Head of caudate nucleus (tissue), 42 donors: ENCODE results near the gene KIF6.
"Not testable (repeated sequence)": the region's sequence is repeated elsewhere in the genome, so short reads cannot be mapped to it uniquely, and the experiment has no call there.

Source experiments
- DNase-seq, 42 donors: peaks; one replicate each; pipeline versions ENCODE4 v3.0.0 to v3.0.0-alpha.2; 2020 to 2021; ENCODE audit warnings: mixed read lengths in 7 of 42
- intact Hi-C: fragments of 100-400 bp; cut with DNase I; formaldehyde crosslinking; loops from one replicate; pipeline ENCODE4 v1.15.0; 2022

Gene KIF6

GRCh38 chr6:39729945-39730344 lies 4.7 kb upstream of the KIF6 start:
- intact Hi-C loops: no loop called here
- DNase-seq: no peak

GRCh38 chr6:39725632-39725997 lies 407 bp upstream of the KIF6 start:
- DNase-seq: peak in 4 of 42 donors; percentile 3 to 29 (median 15)
- intact Hi-C loops: no loop called here

- intact Hi-C loops, DNase-seq: not testable (repeated sequence)
Measured at GRCh38 chr6:39723350-39723749, 1.9 kb downstream of the KIF6 start.

- peak in 8 of 42 donors; percentile 18 to 75 (median 48) for DNase-seq
- intact Hi-C loops: loop anchor here (10.0 kb wide), 1 partner anchor 50 kb away; no protein-coding TSS in a partner anchor
Measured at GRCh38 chr6:39714802-39715201, 10.4 kb downstream of the KIF6 start.

- intact Hi-C loops: no loop called here
- DNase-seq: no peak
Measured at GRCh38 chr6:39707962-39708683, 17.1 kb downstream of the KIF6 start.

- intact Hi-C loops: no loop called here
- DNase-seq: no peak
Measured at GRCh38 chr6:39706819-39707335, 18.3 kb downstream of the KIF6 start.

GRCh38 chr6:39702265-39702664 lies 22.9 kb downstream of the KIF6 start:
- no peak for DNase-seq
- intact Hi-C loops: no loop called here

GRCh38 chr6:39700362-39700761 lies 24.8 kb downstream of the KIF6 start:
- DNase-seq: no peak
- intact Hi-C loops: no loop called here

GRCh38 chr6:39698789-39699188 lies 26.4 kb downstream of the KIF6 start:
- intact Hi-C loops: no loop called here
- DNase-seq: no peak

- intact Hi-C loops: no loop called here
- no peak for DNase-seq
Measured at GRCh38 chr6:39696986-39697788, 28.0 kb downstream of the KIF6 start.

GRCh38 chr6:39695447-39695846 lies 29.8 kb downstream of the KIF6 start:
- DNase-seq: no peak
- intact Hi-C loops: no loop called here

- intact Hi-C loops: no loop called here
- DNase-seq: no peak
Measured at GRCh38 chr6:39693206-39693605, 32.0 kb downstream of the KIF6 start.

GRCh38 chr6:39688494-39688893 lies 36.7 kb downstream of the KIF6 start:
- DNase-seq: no peak
- intact Hi-C loops: no loop called here

- peak; percentile 14 to 91 (median 72) for DNase-seq
- intact Hi-C loops: no loop called here
Measured at GRCh38 chr6:39686976-39687375, 38.2 kb downstream of the KIF6 start.

GRCh38 chr6:39685938-39686337 lies 39.3 kb downstream of the KIF6 start:
- intact Hi-C loops: no loop called here
- DNase-seq: no peak

GRCh38 chr6:39685489-39685826 lies 39.8 kb downstream of the KIF6 start:
- intact Hi-C loops: no loop called here
- DNase-seq: no peak

- DNase-seq: peak in 3 of 42 donors; percentile 28 to 63 (median 53)
- intact Hi-C loops: no loop called here
Measured at GRCh38 chr6:39684790-39685488, 40.3 kb downstream of the KIF6 start.

- no peak for DNase-seq
- intact Hi-C loops: no loop called here
Measured at GRCh38 chr6:39681674-39682121, 43.5 kb downstream of the KIF6 start.

GRCh38 chr6:39678914-39679313 lies 46.3 kb downstream of the KIF6 start:
- no peak for DNase-seq
- intact Hi-C loops: no loop called here

GRCh38 chr6:39677318-39677717 lies 47.9 kb downstream of the KIF6 start:
- DNase-seq, intact Hi-C loops: not testable (repeated sequence)
